Gastroesophageal sphincter (tissue), 3 donors: ENCODE results near the gene UNK.

ENCODE experiments used
- CTCF ChIP-seq, 4 experiments: fragments of 200-600 bp in 2 of 4; fragments of 450-650 bp in 2 of 4; sonication (generic) in 1 of 4; IDR thresholded peaks; one replicate each; pipeline ENCODE4 v1.5.1; 2017 to 2019; ENCODE audit warnings: antibody characterized with exemption in 4 of 4, mild to moderate bottlenecking in 2 of 4, moderate library complexity in 2 of 4
- EP300 ChIP-seq: sonication (generic); formaldehyde crosslinking; IDR thresholded peaks from one replicate; pipeline ENCODE4 v1.6.1; 2017; ENCODE audit warnings: antibody characterized with exemption, mild to moderate bottlenecking
- POLR2AphosphoS5 ChIP-seq: sonication (generic); formaldehyde crosslinking; IDR thresholded peaks from one replicate; pipeline ENCODE4 v1.6.1; 2017; ENCODE audit warnings: antibody characterized with exemption

DNA sequence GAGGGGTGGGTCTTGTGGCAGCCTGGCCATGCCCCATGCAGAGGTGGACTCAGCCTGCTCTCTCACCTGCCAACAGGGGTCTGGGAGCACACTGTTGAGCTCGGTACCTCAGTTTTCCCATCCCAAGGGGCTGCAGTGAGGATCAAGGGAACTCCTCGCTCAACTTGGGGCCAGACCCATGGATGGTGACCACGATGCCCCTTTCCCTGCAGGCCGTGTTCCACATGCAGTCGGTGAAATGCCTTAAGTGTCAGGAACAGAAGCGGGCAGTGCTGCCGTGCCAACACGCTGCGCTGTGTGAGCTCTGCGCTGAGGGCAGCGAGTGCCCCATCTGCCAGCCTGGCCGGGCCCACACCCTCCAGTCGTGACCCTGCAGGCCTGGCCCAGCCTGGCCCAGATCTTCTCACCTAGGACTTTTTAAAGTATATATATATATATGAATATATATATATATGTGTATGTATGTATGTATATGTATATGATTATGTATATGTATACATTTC is 39.5 kb downstream of the UNK start:
- TF ChIP-seq CTCF (IDR thresholded peaks at IDR 0.05) (no peak), EP300 (no peak), POLR2AphosphoS5 (no peak)
